Tracheal epithelial cell (primary cell): ENCODE results near the gene KRT32. TPM values are rescaled to one million over a fixed set of nuclear protein-coding genes. Genes with fewer than 3 reads are reported as not detected.

Experiments
- total RNA-seq: library from RNA; depleted of rRNA; stranded (reverse); fragments of >200 nt; gene quantifications from 2 replicates; pipeline ENCODE4 v1.2.1, GENCODE V29; 2014

Gene KRT32
- not detected in 2 replicates for total RNA-seq

GRCh38 chr17:41466988-41467387 lies at the start of gene KRT32:
KRT32 (minus strand) TSS chr17:41467386; CDS start chr17:41467325, 61 bp downstream.

GRCh38 chr17:41505007-41505808 lies 38.0 kb upstream of the KRT32 start, which contains the start of gene KRT13:
KRT13 (minus strand) TSS chr17:41505612; CDS start chr17:41505550, 62 bp downstream.

DNA sequence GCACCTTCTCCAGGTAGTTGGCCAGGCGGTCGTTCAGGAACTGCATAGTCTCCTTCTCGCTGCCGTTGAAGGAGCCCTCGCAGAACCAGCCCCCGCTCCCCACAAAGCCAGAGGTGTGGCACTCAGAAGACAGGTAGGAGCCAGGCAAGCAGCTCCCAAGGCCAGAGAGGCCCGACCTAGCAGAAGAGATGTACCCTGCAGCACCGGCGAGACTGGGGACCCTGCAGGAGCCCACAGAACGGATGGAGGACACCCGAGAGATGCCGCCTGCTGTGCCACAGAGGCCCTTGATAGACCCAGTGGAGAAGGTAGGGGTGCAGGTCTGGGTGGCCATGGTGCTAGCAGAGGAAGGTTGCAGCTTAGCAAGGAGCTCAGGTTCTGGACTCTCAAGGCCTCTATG lies 22.3 kb upstream of the KRT32 start, which contains the start of gene KRT36:
KRT36 (minus strand) TSS at position 380 of the 400 bp plus-strand sequence; CDS start at position 334, 46 bp downstream.

GRCh38 chr17:41481036-41481435 lies 13.8 kb upstream of the KRT32 start, which contains the start of gene KRT35:
KRT35 (minus strand) TSS chr17:41481151; CDS start chr17:41481097, 54 bp downstream.

DNA sequence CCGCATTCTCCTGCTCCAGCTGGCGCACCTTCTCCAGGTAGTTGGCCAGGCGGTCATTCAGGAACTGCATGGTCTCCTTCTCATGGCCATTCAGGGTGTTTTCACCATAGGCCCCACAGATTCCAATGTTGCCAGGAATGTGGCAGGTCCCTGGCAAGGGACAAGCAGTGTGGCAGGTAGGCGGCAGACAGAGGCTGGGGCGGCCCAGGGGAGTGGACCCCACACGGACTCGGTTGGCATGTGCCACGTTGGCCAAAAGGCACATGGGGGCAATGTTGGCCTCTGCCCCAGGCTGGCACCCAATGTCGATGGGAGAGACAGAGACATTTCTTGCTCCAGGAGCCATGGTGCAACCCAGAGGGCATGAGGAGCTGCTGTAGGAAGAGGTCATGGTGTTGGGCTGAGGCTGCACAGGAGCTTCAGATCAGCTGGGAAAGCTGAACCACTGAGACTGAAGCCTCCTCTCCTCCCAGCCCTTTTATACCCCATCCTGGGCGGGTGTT lies 26.6 kb downstream of the KRT32 start, which contains the start of gene KRT38:
KRT38 (minus strand) TSS at position 453 of the 503 bp plus-strand sequence; CDS start at position 391, 62 bp downstream.

DNA sequence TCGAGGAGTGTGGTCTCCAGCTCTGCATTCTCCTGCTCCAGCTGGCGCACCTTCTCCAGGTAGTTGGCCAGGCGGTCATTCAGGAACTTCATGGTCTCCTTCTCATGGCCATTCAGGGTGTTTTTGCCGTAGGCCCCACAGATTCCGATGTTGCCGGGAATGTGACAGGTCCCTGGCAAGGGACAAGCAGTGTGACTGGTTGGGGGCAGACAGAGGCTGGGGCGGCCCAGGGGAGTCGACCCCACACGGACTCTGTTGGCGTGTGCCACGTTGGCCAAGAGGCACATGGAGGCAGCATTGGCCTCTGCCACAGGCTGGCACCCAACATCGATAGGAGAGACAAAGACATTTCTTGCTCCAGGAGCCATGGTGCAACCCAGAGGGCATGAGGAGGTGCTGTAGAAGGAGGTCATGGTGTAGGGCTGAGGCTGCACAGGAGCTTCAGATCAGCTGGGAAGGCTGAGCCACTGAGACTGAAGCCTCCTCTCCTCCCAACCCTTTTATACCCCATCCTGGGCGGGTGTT lies 43.0 kb downstream of the KRT32 start, which contains the start of gene KRT37:
KRT37 (minus strand) TSS at position 475 of the 525 bp plus-strand sequence; CDS start at position 413, 62 bp downstream.

Other genes with a start within 250 kb of the KRT32 start
- gene KRTAP9-2, start 240.7 kb downstream of the KRT32 start, total RNA-seq: not detected in 2 replicates
- not detected in 2 replicates for gene KRTAP9-3, start 234.9 kb downstream of the KRT32 start, total RNA-seq
- gene KRTAP9-8, start 229.4 kb downstream of the KRT32 start, total RNA-seq: not detected in 2 replicates
- gene KRTAP9-4, start 217.7 kb downstream of the KRT32 start, total RNA-seq: not detected in 2 replicates
- not detected in 2 replicates for gene KRTAP9-9, start 212.0 kb downstream of the KRT32 start, total RNA-seq
- not detected in 2 replicates for gene KRTAP9-6, start 202.0 kb downstream of the KRT32 start, total RNA-seq
- gene KRTAP9-7, start 191.7 kb downstream of the KRT32 start, total RNA-seq: not detected in 2 replicates
- gene KRTAP29-1, start 164.5 kb downstream of the KRT32 start, total RNA-seq: not detected in 2 replicates
- gene KRTAP16-1, start 158.1 kb downstream of the KRT32 start, total RNA-seq: not detected in 2 replicates
- gene KRTAP17-1, start 151.7 kb downstream of the KRT32 start, total RNA-seq: 0.24 TPM in 1 of 2 replicates, not detected in the other
- gene KRT33A, start 116.6 kb downstream of the KRT32 start, total RNA-seq: under 0.01 TPM in 1 of 2 replicates, not detected in the other
- 0.21 and 0.24 TPM in 2 replicates for gene KRT33B, start 97.6 kb downstream of the KRT32 start, total RNA-seq
- 0.43 and 7.0 TPM in 2 replicates for gene KRT34, start 85.1 kb downstream of the KRT32 start, total RNA-seq
- gene KRT31, start 69.8 kb downstream of the KRT32 start, total RNA-seq: 0.24 TPM in 1 of 2 replicates, not detected in the other
- not detected in 2 replicates for gene KRT37, start 42.8 kb downstream of the KRT32 start, total RNA-seq
- gene KRT38, start 26.4 kb downstream of the KRT32 start, total RNA-seq: not detected in 2 replicates
- not detected in 2 replicates for gene KRT35, start 13.8 kb upstream of the KRT32 start, total RNA-seq
- not detected in 2 replicates for gene KRT36, start 22.5 kb upstream of the KRT32 start, total RNA-seq
- 0.24 and 20.0 TPM in 2 replicates for gene KRT13, start 38.2 kb upstream of the KRT32 start, total RNA-seq
- gene KRT15, start 51.5 kb upstream of the KRT32 start, total RNA-seq: 38.1 and 92.7 TPM in 2 replicates
- gene KRT19, start 60.9 kb upstream of the KRT32 start, total RNA-seq: 3,305 and 10,988 TPM in 2 replicates
- gene KRT9, start 104.7 kb upstream of the KRT32 start, total RNA-seq: 0.72 TPM in 1 of 2 replicates, not detected in the other
- 2,248 and 2,437 TPM in 2 replicates for gene KRT14, start 119.5 kb upstream of the KRT32 start, total RNA-seq
- gene KRT16, start 145.4 kb upstream of the KRT32 start, total RNA-seq: 2,720 and 3,196 TPM in 2 replicates
- gene KRT17, start 157.2 kb upstream of the KRT32 start, total RNA-seq: 21,656 and 29,975 TPM in 2 replicates
- 108 and 179 TPM in 2 replicates for gene EIF1, start 221.5 kb upstream of the KRT32 start, total RNA-seq
- gene GAST, start 244.9 kb upstream of the KRT32 start, total RNA-seq: 2.1 TPM in 1 of 2 replicates, not detected in the other